K562 (cell line): Measurements from ENCODE around the gene SEZ6.

Experiments
- CBX2 ChIP-seq: fragments of 200-600 bp; sonication (generic); IDR thresholded peaks from one replicate; pipeline ENCODE4 v1.6.1; 2012; ENCODE audit warnings: mild to moderate bottlenecking, low read length, inconsistent platforms; ENCODE audit not compliant: insufficient read depth, poor library complexity, severe bottlenecking
- CTCF ChIP-seq, 3 experiments: IDR thresholded peaks in 2 of 3; conservative IDR thresholded peaks in 1 of 3; 2 replicates each; pipeline ENCODE4 v1.5.1; 2011 to 2012; ENCODE audit warnings: low read length in 3 of 3, mild to moderate bottlenecking in 3 of 3, control low read depth in 2 of 3, improper control_type of control experiment in 1 of 3, inconsistent platforms in 1 of 3, low read depth in 1 of 3, mixed read lengths in 1 of 3, moderate library complexity in 1 of 3; ENCODE audit not compliant: insufficient read depth in 2 of 3
- HCFC1 ChIP-seq: IDR thresholded peaks from 2 replicates; pipeline ENCODE4 v1.6.1; 2012; ENCODE audit warnings: low read depth, low read length, improper control_type of control experiment
- POLR2A ChIP-seq: fragments of 450-650 bp; conservative IDR thresholded peaks from 2 replicates; pipeline ENCODE4 v1.6.1; 2016
- TAF9B ChIP-seq: fragments of 450-650 bp; IDR thresholded peaks from 2 replicates; pipeline ENCODE4 v1.6.1; 2018; ENCODE audit warnings: mild to moderate bottlenecking; ENCODE audit not compliant: partially characterized antibody
- TEAD2 ChIP-seq: fragments of 450-650 bp; IDR thresholded peaks from 2 replicates; pipeline ENCODE4 v1.6.1; 2016; ENCODE audit warnings: missing genetic modification characterization, control low read depth, missing compliant biosample characterization
- ZNF512 ChIP-seq: IDR thresholded peaks from 2 replicates; pipeline ENCODE4 v1.6.1; 2016; ENCODE audit warnings: missing genetic modification characterization, missing compliant biosample characterization
- ZZZ3 ChIP-seq: fragments of 450-650 bp; IDR thresholded peaks from 2 replicates; pipeline ENCODE4 v1.6.1; 2016; ENCODE audit warnings: antibody characterized with exemption, mild to moderate bottlenecking, moderate library complexity

- no peak for TF ChIP-seq TAF9B
- TF ChIP-seq CBX2, result no peak
- TF ChIP-seq ZZZ3, result no peak
- TF ChIP-seq ZNF512 (tag), result no peak
- no peak for TF ChIP-seq CTCF (IDR thresholded peaks at IDR 0.05 in 2 of 3, conservative IDR thresholded peaks at IDR 0.05 in 1 of 3; ENCODE audit: insufficient read depth in 2 of 3, low read depth in 1 of 3, low read length in 3 of 3)
- no peak for TF ChIP-seq POLR2A
- no peak for TF ChIP-seq HCFC1
- no peak for TF ChIP-seq TEAD2 (tag)
Measured at GRCh38 chr17:28926366-28926765, 79.5 kb downstream of the SEZ6 start.
